Trophoblast cell (in vitro differentiated cells and primary cell): Measurements from ENCODE around the gene CIDEC.
"Not testable (repeated sequence)": the region's sequence is repeated elsewhere in the genome, so short reads cannot be mapped to it uniquely, and the experiment has no call there.

Experiments used
- DNase-seq, 2 donors: peaks; one replicate each; pipeline ENCODE4 v3.0.0-alpha.2; 2016
- H2AFZ ChIP-seq: 2 replicates; pipeline ENCODE4 v1.6.1; 2013; ENCODE audit warnings: low read length, moderate library complexity, mild to moderate bottlenecking; ENCODE audit not compliant: insufficient read depth, poor library complexity
- H2AK5ac ChIP-seq: 2 replicates; pipeline ENCODE4 v1.6.1; 2013; ENCODE audit warnings: mild to moderate bottlenecking, low read length
- H2BK120ac ChIP-seq: 2 replicates; pipeline ENCODE4 v1.6.1; 2013; ENCODE audit warnings: low read length, mild to moderate bottlenecking, moderate library complexity; ENCODE audit not compliant: insufficient read depth, poor library complexity
- H2BK12ac ChIP-seq: 2 replicates; pipeline ENCODE4 v1.6.1; 2013; ENCODE audit warnings: mild to moderate bottlenecking, low read length, moderate library complexity
- H2BK5ac ChIP-seq: 2 replicates; pipeline ENCODE4 v1.6.1; 2013; ENCODE audit warnings: low read length, low read depth, moderate library complexity, mild to moderate bottlenecking; ENCODE audit not compliant: poor library complexity
- H3K14ac ChIP-seq: 2 replicates; pipeline ENCODE4 v1.6.1; 2013; ENCODE audit warnings: mild to moderate bottlenecking, low read length
- H3K18ac ChIP-seq: 2 replicates; pipeline ENCODE4 v1.6.1; 2013; ENCODE audit warnings: mild to moderate bottlenecking, low read length
- H3K23ac ChIP-seq: 2 replicates; pipeline ENCODE4 v1.6.1; 2013; ENCODE audit warnings: low read length
- H3K27ac ChIP-seq: 2 replicates; pipeline ENCODE4 v1.5.1; 2013; ENCODE audit warnings: low read depth, mild to moderate bottlenecking, inconsistent platforms, low read length, moderate library complexity
- H3K27me3 ChIP-seq: 2 replicates; pipeline ENCODE4 v1.6.1; 2013; ENCODE audit warnings: inconsistent platforms, mild to moderate bottlenecking, low read length, moderate library complexity; ENCODE audit not compliant: insufficient read depth
- H3K36me3 ChIP-seq, 2 experiments: 1 replicate in 1 of 2; 2 replicates in 1 of 2; pipeline ENCODE4 v1.6.1; 2013; ENCODE audit warnings: low read length in 2 of 2, mild to moderate bottlenecking in 2 of 2, moderate library complexity in 1 of 2; ENCODE audit not compliant: insufficient read depth in 2 of 2, control insufficient read depth in 1 of 2
- H3K4ac ChIP-seq: 2 replicates; pipeline ENCODE4 v1.6.1; 2013; ENCODE audit warnings: low read depth, mild to moderate bottlenecking, low read length, moderate library complexity
- H3K4me1 ChIP-seq, 2 experiments: 1 replicate in 1 of 2; 2 replicates in 1 of 2; pipeline ENCODE4 v1.6.1; 2013; ENCODE audit warnings: low read length in 2 of 2, mild to moderate bottlenecking in 2 of 2, moderate library complexity in 1 of 2; ENCODE audit not compliant: insufficient read depth in 2 of 2, control insufficient read depth in 1 of 2
- H3K4me2 ChIP-seq: 2 replicates; pipeline ENCODE4 v1.6.1; 2013; ENCODE audit warnings: inconsistent platforms, mild to moderate bottlenecking, low read length, moderate library complexity
- H3K4me3 ChIP-seq: 2 replicates; pipeline ENCODE4 v1.5.1; 2013; ENCODE audit warnings: mild to moderate bottlenecking, low read depth, low read length, inconsistent platforms
- H3K79me1 ChIP-seq: one replicate; pipeline ENCODE4 v1.6.1; 2013; ENCODE audit warnings: low read length
- H3K79me2 ChIP-seq: 2 replicates; pipeline ENCODE4 v1.6.1; 2013; ENCODE audit warnings: low read length, mild to moderate bottlenecking; ENCODE audit not compliant: control insufficient read depth, insufficient read depth, poor library complexity
- H3K9ac ChIP-seq: 2 replicates; pipeline ENCODE4 v1.6.1; 2013; ENCODE audit warnings: mild to moderate bottlenecking, low read length
- H3K9me3 ChIP-seq: 2 replicates; pipeline ENCODE4 v1.6.1; 2013; ENCODE audit warnings: low read depth, mild to moderate bottlenecking, control low read depth, inconsistent platforms, low read length; ENCODE audit not compliant: insufficient read depth
- H4K12ac ChIP-seq: 2 replicates; pipeline ENCODE4 v1.6.1; 2013; ENCODE audit warnings: low read depth, mild to moderate bottlenecking, low read length, moderate library complexity
- H4K8ac ChIP-seq: 2 replicates; pipeline ENCODE4 v1.6.1; 2013; ENCODE audit warnings: low read depth, mild to moderate bottlenecking, low read length, moderate library complexity
- H4K91ac ChIP-seq: one replicate; pipeline ENCODE4 v1.6.1; 2013; ENCODE audit warnings: low read depth, mild to moderate bottlenecking, low read length, moderate library complexity
- WGBS: extraction: QIAGEN DNeasy Blood & Tissue Kit; methylation state at CpG from one replicate; pipeline ENCODE4 v1.1.7; 2013; ENCODE audit warnings: missing lambda C conversion rate; ENCODE audit not compliant: insufficient read length, insufficient coverage; ENCODE audit errors: extremely low coverage; 5-methylcytosine and 5-hydroxymethylcytosine counted together

CIDEC gene

GRCh38 chr3:9900965-9901415 is 20.9 kb upstream of the CIDEC start:
- not testable (repeated sequence) for H3K36me3 ChIP-seq, DNase-seq, H3K23ac ChIP-seq, H3K4ac ChIP-seq, H3K9ac ChIP-seq, H4K8ac ChIP-seq, H2BK5ac ChIP-seq, H3K79me2 ChIP-seq, H2AFZ ChIP-seq, H3K14ac ChIP-seq, H3K79me1 ChIP-seq, H3K27ac ChIP-seq, H3K18ac ChIP-seq, H4K91ac ChIP-seq, H3K4me3 ChIP-seq, H3K4me2 ChIP-seq, H4K12ac ChIP-seq, H2BK12ac ChIP-seq, H3K9me3 ChIP-seq, H3K27me3 ChIP-seq, H2BK120ac ChIP-seq, H2AK5ac ChIP-seq
- H3K4me1 ChIP-seq = peaks cover 13 to 21% of the 10 kb centered on the region in 2 experiments
- no CpG with 5 or more reads among the region's 6 CpGs for WGBS

- H3K4me2 ChIP-seq = no peak overlapping the region
- H2AFZ ChIP-seq = no peak overlapping the region
- peaks cover 0 to 1% of the 10 kb centered on the region in 2 experiments for H3K36me3 ChIP-seq
- H4K12ac ChIP-seq = no peak overlapping the region
- H3K9me3 ChIP-seq = no peaks in the 10 kb centered on the region
- no peak overlapping the region for H3K14ac ChIP-seq
- H3K18ac ChIP-seq = no peak overlapping the region
- peaks cover 6% of the 10 kb centered on the region for H3K79me1 ChIP-seq
- no peak overlapping the region for H2BK12ac ChIP-seq
- H3K9ac ChIP-seq = no peak overlapping the region
- no peak overlapping the region for H3K4me3 ChIP-seq
- H4K91ac ChIP-seq = no peak overlapping the region
- peaks cover 13 to 21% of the 10 kb centered on the region in 2 experiments for H3K4me1 ChIP-seq
- H4K8ac ChIP-seq = no peak overlapping the region
- no peak overlapping the region for H3K23ac ChIP-seq
- no peak overlapping the region for H2BK120ac ChIP-seq
- H2AK5ac ChIP-seq = no peak overlapping the region
- no peaks in the 10 kb centered on the region for H3K27me3 ChIP-seq
- H3K79me2 ChIP-seq = peaks cover 3% of the 10 kb centered on the region
- H3K27ac ChIP-seq = no peak overlapping the region
- DNase-seq = peak in 1 of 2 donors; percentile 59
- no CpG with 5 or more reads among the region's 3 CpGs for WGBS
- H2BK5ac ChIP-seq = no peak overlapping the region
- H3K4ac ChIP-seq = no peak overlapping the region
Observed at GRCh38 chr3:9899289-9899791, 19.3 kb upstream of the CIDEC start.

GRCh38 chr3:9898467-9899241 is 18.6 kb upstream of the CIDEC start:
- H4K91ac ChIP-seq = no peak overlapping the region
- WGBS = no CpG with 5 or more reads among the region's 8 CpGs
- peaks cover 13 to 18% of the 10 kb centered on the region in 2 experiments for H3K4me1 ChIP-seq
- no peaks in the 10 kb centered on the region for H3K27me3 ChIP-seq
- peaks cover 4% of the 10 kb centered on the region for H3K79me1 ChIP-seq
- no peak overlapping the region for H3K27ac ChIP-seq
- no peak overlapping the region for H3K4ac ChIP-seq
- no peak overlapping the region for H2BK5ac ChIP-seq
- peaks cover 0 to 1% of the 10 kb centered on the region in 2 experiments for H3K36me3 ChIP-seq
- H2BK120ac ChIP-seq = no peak overlapping the region
- H3K18ac ChIP-seq = no peak overlapping the region
- no peak overlapping the region for H4K8ac ChIP-seq
- peaks cover 3% of the 10 kb centered on the region for H3K79me2 ChIP-seq
- no peak for DNase-seq
- no peak overlapping the region for H4K12ac ChIP-seq
- no peak overlapping the region for H2BK12ac ChIP-seq
- no peak overlapping the region for H3K23ac ChIP-seq
- no peak overlapping the region for H2AK5ac ChIP-seq
- H3K14ac ChIP-seq = no peak overlapping the region
- H3K9ac ChIP-seq = no peak overlapping the region
- H3K4me3 ChIP-seq = no peak overlapping the region
- no peak overlapping the region for H2AFZ ChIP-seq
- H3K9me3 ChIP-seq = no peaks in the 10 kb centered on the region
- H3K4me2 ChIP-seq = no peak overlapping the region

GRCh38 chr3:9897408-9898372 is 17.6 kb upstream of the CIDEC start:
- no peak overlapping the region for H2AFZ ChIP-seq

More at GRCh38 chr3:9897408-9898372, 17.6 kb upstream of the CIDEC start:
- no peak overlapping the region for H2BK5ac ChIP-seq
- peaks cover under 1% of the 10 kb centered on the region for H3K79me2 ChIP-seq
- H2BK12ac ChIP-seq = no peak overlapping the region
- H3K4me1 ChIP-seq = peaks cover 8 to 11% of the 10 kb centered on the region in 2 experiments
- no peak overlapping the region for H3K27ac ChIP-seq
- no peak overlapping the region for H2AK5ac ChIP-seq
- H3K14ac ChIP-seq = no peak overlapping the region
- no peak overlapping the region for H4K12ac ChIP-seq
- no peaks in the 10 kb centered on the region for H3K27me3 ChIP-seq
- no CpG with 5 or more reads among the region's 4 CpGs for WGBS
- no peaks in the 10 kb centered on the region for H3K79me1 ChIP-seq
- no peak overlapping the region for H4K8ac ChIP-seq
- H3K4me3 ChIP-seq = no peak overlapping the region
- H2BK120ac ChIP-seq = no peak overlapping the region
- no peak overlapping the region for H3K23ac ChIP-seq
- no peak overlapping the region for H3K4me2 ChIP-seq
- no peak overlapping the region for H3K9ac ChIP-seq
- no peak overlapping the region for H3K4ac ChIP-seq
- H3K36me3 ChIP-seq = peaks cover 6 to 10% of the 10 kb centered on the region in 2 experiments
- no peaks in the 10 kb centered on the region for H3K9me3 ChIP-seq
- no peak for DNase-seq
- no peak overlapping the region for H4K91ac ChIP-seq
- H3K18ac ChIP-seq = no peak overlapping the region
